ENCODE measurements around the gene TEX54. TPM values are rescaled to one million over a fixed set of nuclear protein-coding genes. Genes with fewer than 3 reads are reported as not detected.
A peak's percentile ranks its signal among the peaks of the same experiment; 100 is the strongest.

TEX54 gene
- total and polyA plus RNA-seq, 2 of the 13 experiments (the other 11 are each of a cell fraction or from before 2014, with no cell fraction given), result not detected

DNA sequence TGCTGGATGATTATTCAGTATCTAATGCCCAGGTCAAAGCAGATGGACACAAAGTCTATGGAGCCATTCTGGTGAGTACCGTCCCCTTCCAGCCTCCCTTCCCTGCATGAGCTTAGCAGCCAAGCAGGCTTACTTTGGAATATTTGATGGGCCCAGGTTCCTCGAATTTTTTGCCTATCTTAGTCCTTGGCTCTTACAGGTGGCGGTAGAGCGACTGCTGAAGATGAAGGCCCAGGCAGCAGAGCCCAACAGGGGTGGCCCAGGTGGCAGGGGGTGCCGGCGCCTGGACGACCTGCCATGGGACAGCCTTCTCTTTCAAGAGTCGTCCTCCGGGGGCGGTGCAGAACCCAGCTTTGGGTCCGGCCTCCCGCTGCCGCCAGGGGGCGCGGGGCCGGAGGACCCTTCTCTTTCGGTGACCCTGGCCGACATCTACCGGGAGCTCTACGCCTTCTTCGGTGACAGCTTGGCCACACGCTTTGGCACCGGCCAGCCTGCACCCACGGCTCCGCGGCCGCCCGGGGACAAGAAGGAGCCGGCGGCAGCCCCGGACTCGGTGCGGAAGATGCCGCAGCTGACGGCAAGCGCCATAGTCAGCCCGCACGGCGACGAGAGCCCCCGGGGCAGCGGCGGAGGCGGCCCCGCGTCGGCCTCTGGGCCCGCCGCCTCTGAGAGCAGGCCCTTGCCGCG lies 46.2 kb downstream of the TEX54 start (continued):
- TF ChIP-seq ZNF142 (CRISPR knock-in tag; IDR thresholded peaks at IDR 0.05) (no peak), ATM (IDR thresholded peaks at IDR 0.05; ENCODE audit: borderline replicate concordance) (no peak), ZNF788 (CRISPR knock-in tag; IDR thresholded peaks at IDR 0.05; ENCODE audit: borderline replicate concordance) (no peak; the same call in 1 of the 2 replicates), NKX3-1 (CRISPR knock-in tag; IDR thresholded peaks at IDR 0.05) (no peak), MYC (CRISPR knock-in tag; IDR thresholded peaks at IDR 0.05; ENCODE audit: borderline replicate concordance) (peak; percentile 34; the same call in 1 of the 2 replicates), LRRFIP1 (CRISPR knock-in tag; conservative IDR thresholded peaks at IDR 0.05) (no peak), ZNF713 (CRISPR knock-in tag; IDR thresholded peaks at IDR 0.05) (no peak), HOXA5 (CRISPR knock-in tag; IDR thresholded peaks at IDR 0.05) (peak; percentile 36; the same call in 1 of the 2 replicates), KLF12 (CRISPR knock-in tag; IDR thresholded peaks at IDR 0.05; ENCODE audit: borderline replicate concordance) (peak; percentile 51; the same call in 1 of the 2 replicates), ZNF296 (CRISPR knock-in tag; conservative IDR thresholded peaks at IDR 0.05) (no peak), BRCA1 (CRISPR knock-in tag; IDR thresholded peaks at IDR 0.05) (no peak), MTA3 (CRISPR knock-in tag; IDR thresholded peaks at IDR 0.05) (no peak), ZNF138 (CRISPR knock-in tag; IDR thresholded peaks at IDR 0.05; ENCODE audit: low read depth) (0 out of 2 replicates have a peak, but pooled peaks have one; percentile 52)
- TF ChIP-seq, protein P1, sequence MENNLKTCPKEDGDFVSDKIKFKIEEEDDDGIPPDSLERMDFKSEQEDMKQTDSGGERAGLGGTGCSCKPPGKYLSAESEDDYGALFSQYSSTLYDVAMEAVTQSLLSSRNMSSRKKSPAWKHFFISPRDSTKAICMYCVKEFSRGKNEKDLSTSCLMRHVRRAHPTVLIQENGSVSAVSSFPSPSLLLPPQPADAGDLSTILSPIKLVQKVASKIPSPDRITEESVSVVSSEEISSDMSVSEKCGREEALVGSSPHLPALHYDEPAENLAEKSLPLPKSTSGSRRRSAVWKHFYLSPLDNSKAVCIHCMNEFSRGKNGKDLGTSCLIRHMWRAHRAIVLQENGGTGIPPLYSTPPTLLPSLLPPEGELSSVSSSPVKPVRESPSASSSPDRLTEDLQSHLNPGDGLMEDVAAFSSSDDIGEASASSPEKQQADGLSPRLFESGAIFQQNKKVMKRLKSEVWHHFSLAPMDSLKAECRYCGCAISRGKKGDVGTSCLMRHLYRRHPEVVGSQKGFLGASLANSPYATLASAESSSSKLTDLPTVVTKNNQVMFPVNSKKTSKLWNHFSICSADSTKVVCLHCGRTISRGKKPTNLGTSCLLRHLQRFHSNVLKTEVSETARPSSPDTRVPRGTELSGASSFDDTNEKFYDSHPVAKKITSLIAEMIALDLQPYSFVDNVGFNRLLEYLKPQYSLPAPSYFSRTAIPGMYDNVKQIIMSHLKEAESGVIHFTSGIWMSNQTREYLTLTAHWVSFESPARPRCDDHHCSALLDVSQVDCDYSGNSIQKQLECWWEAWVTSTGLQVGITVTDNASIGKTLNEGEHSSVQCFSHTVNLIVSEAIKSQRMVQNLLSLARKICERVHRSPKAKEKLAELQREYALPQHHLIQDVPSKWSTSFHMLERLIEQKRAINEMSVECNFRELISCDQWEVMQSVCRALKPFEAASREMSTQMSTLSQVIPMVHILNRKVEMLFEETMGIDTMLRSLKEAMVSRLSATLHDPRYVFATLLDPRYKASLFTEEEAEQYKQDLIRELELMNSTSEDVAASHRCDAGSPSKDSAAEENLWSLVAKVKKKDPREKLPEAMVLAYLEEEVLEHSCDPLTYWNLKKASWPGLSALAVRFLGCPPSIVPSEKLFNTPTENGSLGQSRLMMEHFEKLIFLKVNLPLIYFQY (CRISPR knock-in tag; IDR thresholded peaks at IDR 0.05; ENCODE audit: borderline replicate concordance), result peak; percentile 78; the same call in 1 of the 2 replicates
- TF ChIP-seq, protein P2, sequence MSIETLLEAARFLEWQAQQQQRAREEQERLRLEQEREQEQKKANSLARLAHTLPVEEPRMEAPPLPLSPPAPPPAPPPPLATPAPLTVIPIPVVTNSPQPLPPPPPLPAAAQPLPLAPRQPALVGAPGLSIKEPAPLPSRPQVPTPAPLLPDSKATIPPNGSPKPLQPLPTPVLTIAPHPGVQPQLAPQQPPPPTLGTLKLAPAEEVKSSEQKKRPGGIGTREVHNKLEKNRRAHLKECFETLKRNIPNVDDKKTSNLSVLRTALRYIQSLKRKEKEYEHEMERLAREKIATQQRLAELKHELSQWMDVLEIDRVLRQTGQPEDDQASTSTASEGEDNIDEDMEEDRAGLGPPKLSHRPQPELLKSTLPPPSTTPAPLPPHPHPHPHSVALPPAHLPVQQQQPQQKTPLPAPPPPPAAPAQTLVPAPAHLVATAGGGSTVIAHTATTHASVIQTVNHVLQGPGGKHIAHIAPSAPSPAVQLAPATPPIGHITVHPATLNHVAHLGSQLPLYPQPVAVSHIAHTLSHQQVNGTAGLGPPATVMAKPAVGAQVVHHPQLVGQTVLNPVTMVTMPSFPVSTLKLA (IDR thresholded peaks at IDR 0.05), result no peak
